H1 (cell line): Measurements from ENCODE around the gene ACP4. TPM values are rescaled to one million over a fixed set of nuclear protein-coding genes. Genes with fewer than 3 reads are reported as not detected.

Source experiments
- CTCF ChIA-PET: fragments of 300-600 bp; sonication (Branson Sonifier 250); formaldehyde crosslinking; loops from one replicate; lab custom pipeline; 2021; ENCODE audit not compliant: partially characterized antibody; lab: Charles Lee
- POLR2A ChIA-PET: fragments of 300-600 bp; sonication (Branson Sonifier 250); formaldehyde crosslinking; loops from one replicate; lab custom pipeline; 2021; ENCODE audit warnings: inconsistent platforms; ENCODE audit not compliant: partially characterized antibody; lab: Charles Lee
- DNase-seq, 2 experiments: peaks; one replicate each; pipeline versions ENCODE4 v3.0.0 to v3.0.0-alpha.2; 2010 to 2022; ENCODE audit warnings: low spot score in 2 of 2, low read depth in 1 of 2, mixed read lengths in 1 of 2
- FAIRE-seq: peaks from 2 replicates; lab custom pipeline; 2011; peaks lifted over from hg19 to GRCh38; lab: Jason Lieb, UNC
- H2AFZ ChIP-seq: 2 replicates; pipeline ENCODE4 v1.8.1; 2012; ENCODE audit warnings: low read length, inconsistent platforms
- H2AK5ac ChIP-seq: 2 replicates; pipeline ENCODE4 v1.6.1; 2013; ENCODE audit warnings: low read depth, low read length
- H2BK120ac ChIP-seq: replicated peaks from 2 replicates; pipeline ENCODE3; 2013; ENCODE audit warnings: low read depth, low read length, inconsistent platforms
- H2BK12ac ChIP-seq: 2 replicates; pipeline ENCODE4 v1.6.1; 2013; ENCODE audit warnings: low read depth, low read length
- H2BK15ac ChIP-seq: 2 replicates; pipeline ENCODE4 v1.6.1; 2013; ENCODE audit warnings: low read length
- H2BK20ac ChIP-seq: 2 replicates; pipeline ENCODE4 v1.6.1; 2013; ENCODE audit warnings: low read length
- H2BK5ac ChIP-seq: 2 replicates; pipeline ENCODE4 v1.6.1; 2013; ENCODE audit warnings: low read depth, low read length
- H3K14ac ChIP-seq: 2 replicates; pipeline ENCODE4 v1.6.1; 2013; ENCODE audit warnings: inconsistent platforms; ENCODE audit not compliant: insufficient read length
- H3K18ac ChIP-seq: 2 replicates; pipeline ENCODE4 v1.6.1; 2013; ENCODE audit warnings: low read length; ENCODE audit errors: extremely low read depth
- H3K23ac ChIP-seq: 2 replicates; pipeline ENCODE4 v1.6.1; 2013; ENCODE audit warnings: inconsistent platforms; ENCODE audit not compliant: insufficient read length
- H3K23me2 ChIP-seq: 2 replicates; pipeline ENCODE4 v1.6.1; 2013; ENCODE audit warnings: low read depth, low read length
- H3K27ac ChIP-seq: 2 replicates; pipeline ENCODE4 v1.6.1; 2011; ENCODE audit warnings: low read depth, low read length, inconsistent platforms
- H3K27me3 ChIP-seq, 4 experiments: replicated peaks in 1 of 4; 1 replicate in 1 of 4; 2 replicates in 3 of 4; pipeline versions ENCODE4 v1.6.1 to v1.8.1; 2011 to 2013; ENCODE audit warnings: low read length in 3 of 4, mild to moderate bottlenecking in 3 of 4, inconsistent platforms in 2 of 4, mixed read lengths in 2 of 4, moderate library complexity in 1 of 4; ENCODE audit not compliant: control insufficient read depth in 3 of 4, insufficient read depth in 3 of 4; ENCODE audit errors: extremely low read depth in 1 of 4
- H3K36me3 ChIP-seq, 4 experiments: 2 replicates each; pipeline versions ENCODE4 v1.6.1 to v1.8.1; 2011 to 2013; ENCODE audit warnings: mild to moderate bottlenecking in 4 of 4, low read length in 3 of 4, moderate library complexity in 2 of 4, control low read depth in 1 of 4, inconsistent platforms in 1 of 4; ENCODE audit not compliant: insufficient read depth in 4 of 4, control insufficient read depth in 2 of 4
- H3K4ac ChIP-seq: replicated peaks from 2 replicates; pipeline ENCODE3; 2013; ENCODE audit warnings: low read length, low read depth, mixed read lengths, inconsistent platforms; ENCODE audit not compliant: insufficient read length
- H3K4me1 ChIP-seq, 4 experiments: replicated peaks in 1 of 4; 1 replicate in 1 of 4; 2 replicates in 3 of 4; pipeline versions ENCODE4 v1.6.1 to v1.8.1; 2011 to 2013; ENCODE audit warnings: low read length in 3 of 4, inconsistent platforms in 2 of 4, mixed read lengths in 1 of 4; ENCODE audit not compliant: insufficient read depth in 4 of 4, control insufficient read depth in 3 of 4
- H3K4me2 ChIP-seq, 2 experiments: 2 replicates each; pipeline versions ENCODE4 v1.6.1 to v1.8.1; 2011 to 2013; ENCODE audit warnings: low read depth in 2 of 2, low read length in 2 of 2, control low read depth in 1 of 2, inconsistent platforms in 1 of 2, mild to moderate bottlenecking in 1 of 2; ENCODE audit not compliant: insufficient read depth in 1 of 2
- H3K4me3 ChIP-seq, 4 experiments: fragments of 200-600, 300-600 bp in 1 of 4; sonication (generic), shearing (Covaris generic), sonication (Bioruptor Twin) in 1 of 4; 2 replicates each; pipeline versions ENCODE4 v1.5.1 to v1.8.1; 2011 to 2016; ENCODE audit warnings: low read length in 4 of 4, low read depth in 3 of 4, control low read depth in 2 of 4, inconsistent platforms in 2 of 4, mild to moderate bottlenecking in 2 of 4, mixed read lengths in 1 of 4, moderate library complexity in 1 of 4; ENCODE audit not compliant: insufficient read depth in 2 of 4; ENCODE audit errors: extremely low read depth in 1 of 4
- H3K56ac ChIP-seq: replicated peaks from 2 replicates; pipeline ENCODE3; 2013; ENCODE audit warnings: low read depth, mild to moderate bottlenecking, mixed read lengths, low read length, inconsistent platforms; ENCODE audit not compliant: insufficient read length
- H3K79me1 ChIP-seq: 2 replicates; pipeline ENCODE4 v1.6.1; 2013; ENCODE audit warnings: low read depth, low read length, control low read depth
- H3K79me2 ChIP-seq, 2 experiments: 2 replicates each; pipeline versions ENCODE4 v1.6.1 to v1.8.1; 2012 to 2013; ENCODE audit warnings: low read length in 2 of 2, mild to moderate bottlenecking in 2 of 2, inconsistent platforms in 1 of 2; ENCODE audit not compliant: insufficient read depth in 2 of 2, control insufficient read depth in 1 of 2
- H3K9ac ChIP-seq, 4 experiments: replicated peaks in 1 of 4; 1 replicate in 1 of 4; 2 replicates in 3 of 4; pipeline versions ENCODE4 v1.6.1 to v1.8.1; 2011 to 2013; ENCODE audit warnings: low read depth in 3 of 4, low read length in 3 of 4, control low read depth in 2 of 4, mild to moderate bottlenecking in 2 of 4, moderate library complexity in 2 of 4, inconsistent platforms in 1 of 4; ENCODE audit errors: extremely low read depth in 1 of 4
- H3K9me3 ChIP-seq, 2 experiments: 2 replicates each; pipeline versions ENCODE4 v1.6.1 to v1.8.1; 2012 to 2013; ENCODE audit warnings: mild to moderate bottlenecking in 2 of 2, moderate library complexity in 2 of 2, control low read depth in 1 of 2, inconsistent platforms in 1 of 2, low read depth in 1 of 2, low read length in 1 of 2, mixed read lengths in 1 of 2; ENCODE audit not compliant: insufficient read depth in 2 of 2
- H4K20me1 ChIP-seq, 2 experiments: replicated peaks in 1 of 2; 2 replicates each; pipeline versions ENCODE3 to v1.8.1; 2011 to 2013; ENCODE audit warnings: inconsistent platforms in 2 of 2, low read length in 2 of 2, mild to moderate bottlenecking in 1 of 2; ENCODE audit not compliant: insufficient read depth in 2 of 2, control insufficient read depth in 1 of 2
- H4K5ac ChIP-seq: 2 replicates; pipeline ENCODE4 v1.6.1; 2013; ENCODE audit warnings: low read length, low read depth, mixed read lengths, inconsistent platforms; ENCODE audit not compliant: insufficient read length
- H4K8ac ChIP-seq: 2 replicates; pipeline ENCODE4 v1.8.0; 2013; ENCODE audit warnings: mild to moderate bottlenecking, moderate library complexity, low read length, inconsistent platforms; ENCODE audit not compliant: insufficient read depth; ENCODE audit errors: extremely low read depth
- H4K91ac ChIP-seq: replicated peaks from 2 replicates; pipeline ENCODE3; 2013; ENCODE audit warnings: low read length, mixed read lengths, inconsistent platforms; ENCODE audit not compliant: insufficient read length
- BACH1 ChIP-seq: IDR thresholded peaks from 2 replicates; pipeline ENCODE4 v1.6.1; 2012; ENCODE audit warnings: low read length, improper control_type of control experiment
- CHD2 ChIP-seq: IDR thresholded peaks from 2 replicates; pipeline ENCODE4 v1.6.1; 2012; ENCODE audit warnings: low read length, improper control_type of control experiment
- CTCF ChIP-seq, 3 experiments: IDR thresholded peaks; 1 replicate in 2 of 3; 2 replicates in 1 of 3; pipeline versions ENCODE4 v1.5.1 to v1.6.1; 2011; ENCODE audit warnings: low read length in 3 of 3, mild to moderate bottlenecking in 3 of 3, inconsistent platforms in 2 of 3, low read depth in 1 of 3, moderate library complexity in 1 of 3; ENCODE audit not compliant: insufficient read depth in 1 of 3; ENCODE audit errors: control extremely low read depth in 1 of 3
- EP300 ChIP-seq, 2 experiments: IDR thresholded peaks; 1 replicate in 1 of 2; 2 replicates in 1 of 2; pipeline ENCODE4 v1.6.1; 2011 to 2012; ENCODE audit warnings: low read depth in 2 of 2, low read length in 2 of 2, mild to moderate bottlenecking in 2 of 2, borderline replicate concordance in 1 of 2, inconsistent platforms in 1 of 2, moderate library complexity in 1 of 2
- RFX5 ChIP-seq: IDR thresholded peaks from 2 replicates; pipeline ENCODE4 v1.6.1; 2011; ENCODE audit warnings: low read depth, low read length, improper control_type of control experiment, borderline replicate concordance
- RXRA ChIP-seq: IDR thresholded peaks from 2 replicates; pipeline ENCODE4 v1.6.1; 2011; ENCODE audit warnings: low read depth, mild to moderate bottlenecking, low read length, moderate library complexity; ENCODE audit not compliant: insufficient read depth
- SIX5 ChIP-seq: IDR thresholded peaks from 2 replicates; pipeline ENCODE4 v1.6.1; 2011; ENCODE audit warnings: mild to moderate bottlenecking, low read depth, low read length
- SP2 ChIP-seq: IDR thresholded peaks from 2 replicates; pipeline ENCODE4 v1.6.1; 2012; ENCODE audit warnings: mild to moderate bottlenecking, low read length, inconsistent platforms
- TAF1 ChIP-seq: IDR thresholded peaks from 2 replicates; pipeline ENCODE4 v1.6.1; 2011; ENCODE audit warnings: mild to moderate bottlenecking, low read depth, low read length
- YY1 ChIP-seq: IDR thresholded peaks from 2 replicates; pipeline ENCODE4 v1.6.1; 2011; ENCODE audit warnings: low read depth, mild to moderate bottlenecking, low read length
- WGBS, 2 experiments: shearing (Covaris generic) in 1 of 2; methylation state at CpG; one replicate each; pipeline versions ENCODE4 v1.1.6 to v1.1.7; 2013 to 2015; ENCODE audit warnings: low lambda C conversion rate in 2 of 2, mixed read lengths in 2 of 2, inconsistent platforms in 1 of 2, low coverage in 1 of 2, missing lambda C conversion rate in 1 of 2; ENCODE audit not compliant: insufficient replicate concordance in 2 of 2, insufficient coverage in 1 of 2, insufficient read length in 1 of 2; ENCODE audit errors: extremely low coverage in 1 of 2, missing lambda C conversion rate in 1 of 2; 5-methylcytosine and 5-hydroxymethylcytosine counted together
- polyA plus RNA-seq, 7 experiments: library from polyadenylated mRNA; depleted of rRNA in 3 of 7; stranded (reverse) in 5 of 7; unstranded in 2 of 7; fragments of >200 nt in 5 of 7; fragments of 200-250 nt in 2 of 7; gene quantifications; 1 replicate in 5 of 7; 2 replicates in 1 of 7; 4 replicates in 1 of 7; pipeline versions ENCODE4 v1.2.1 to v1.2.3, GENCODE V29; 2011 to 2013; ENCODE audit warnings: missing spikeins in 2 of 7, mixed read lengths in 2 of 7
- total RNA-seq: library from RNA; stranded (reverse); fragmentation: NEBNext Ultra II Directional; extraction: Animal tissue kit (Norgen Biotek cat#: 25700); gene quantifications from 2 replicates; pipeline ENCODE4 v1.2.1, GENCODE V29; 2021
- TF ChIP-seq, protein P1 (sequence below): IDR thresholded peaks from 2 replicates; pipeline ENCODE4 v1.6.1; 2011; ENCODE audit warnings: low read length, improper control_type of control experiment

The ACP4 gene
- total and polyA plus RNA-seq, 2 of the 8 experiments (the other 6 are each of a cell fraction or from before 2014, with no cell fraction given): not detected

GRCh38 chr19:50759886-50760285, 30.3 kb upstream of the ACP4 start:
- H3K79me2 ChIP-seq: no peaks in the 10 kb centered on the region
- POLR2A ChIA-PET: interaction anchor here (0.6 kb wide), 4 partner anchors 32 to 948 kb away, joined by 3 read pairs; no protein-coding TSS in a partner anchor
- no peaks in the 10 kb centered on the region for H3K23me2 ChIP-seq
- CTCF ChIA-PET: interaction anchor here (0.6 to 1.1 kb wide), 4 partner anchors 22 to 852 kb away, joined by 3 to 4 read pairs (median 3); no protein-coding TSS in a partner anchor
- no peak overlapping the region for H3K23ac ChIP-seq
- H4K5ac ChIP-seq: no peak overlapping the region
- no peaks in the 10 kb centered on the region for H4K20me1 ChIP-seq
- no peak overlapping the region for H2BK15ac ChIP-seq
- H3K9ac ChIP-seq: no peak overlapping the region
- peak overlapping the region; percentile 19; the same call in 1 of the 2 replicates for H2AFZ ChIP-seq
- FAIRE-seq (no peak), DNase-seq (no peak)
- H3K9me3 ChIP-seq: no peaks in the 10 kb centered on the region
- WGBS, 2 experiments: 63% methylated on average over 4 of the region's 4 CpGs; no CpG with 5 or more reads in 1 of the 2 experiments
- H3K4ac ChIP-seq: no peak overlapping the region
- H2BK120ac ChIP-seq: no peak overlapping the region
- H4K91ac ChIP-seq: no peak overlapping the region
- H4K8ac ChIP-seq: no peak overlapping the region
- H2BK12ac ChIP-seq: no peak overlapping the region
- no peaks in the 10 kb centered on the region for H3K36me3 ChIP-seq
- H3K27me3 ChIP-seq: peaks cover 0 to under 1% (median 0%) of the 10 kb centered on the region in 4 experiments; a peak in 1 of 7 replicates
- H3K4me3 ChIP-seq: no peak overlapping the region
- H2BK20ac ChIP-seq: no peak overlapping the region
- H3K56ac ChIP-seq: no peak overlapping the region
- no peak overlapping the region for H2BK5ac ChIP-seq
- no peak overlapping the region for H3K4me2 ChIP-seq
- no peak overlapping the region for H3K18ac ChIP-seq
- no peak overlapping the region for H3K14ac ChIP-seq
- H3K27ac ChIP-seq: no peak overlapping the region
- no peak overlapping the region for H2AK5ac ChIP-seq
- H3K4me1 ChIP-seq: no peaks in the 10 kb centered on the region
- H3K79me1 ChIP-seq: no peaks in the 10 kb centered on the region
- TF ChIP-seq, protein P1, sequence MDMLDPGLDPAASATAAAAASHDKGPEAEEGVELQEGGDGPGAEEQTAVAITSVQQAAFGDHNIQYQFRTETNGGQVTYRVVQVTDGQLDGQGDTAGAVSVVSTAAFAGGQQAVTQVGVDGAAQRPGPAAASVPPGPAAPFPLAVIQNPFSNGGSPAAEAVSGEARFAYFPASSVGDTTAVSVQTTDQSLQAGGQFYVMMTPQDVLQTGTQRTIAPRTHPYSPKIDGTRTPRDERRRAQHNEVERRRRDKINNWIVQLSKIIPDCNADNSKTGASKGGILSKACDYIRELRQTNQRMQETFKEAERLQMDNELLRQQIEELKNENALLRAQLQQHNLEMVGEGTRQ: peak; percentile 92
- TF ChIP-seq CTCF (IDR thresholded peaks at IDR 0.05; ENCODE audit: control extremely low read depth in 1 of 3, insufficient read depth in 1 of 3, low read depth in 1 of 3, low read length in 3 of 3) (no peak), RFX5 (no peak), EP300 (IDR thresholded peaks at IDR 0.05; ENCODE audit: borderline replicate concordance in 1 of 2, low read depth in 2 of 2, low read length in 2 of 2) (no peak), CHD2 (peak; percentile 76), TAF1 (no peak), BACH1 (no peak), YY1 (peak; percentile 67; the same call in 1 of the 2 replicates), RXRA (no peak), SP2 (no peak), SIX5 (peak; percentile 69)
